ENCODE measurements around the gene CELSR1. TPM values are rescaled to one million over a fixed set of nuclear protein-coding genes. Genes with fewer than 3 reads are reported as not detected.

Gene CELSR1
- total and polyA plus RNA-seq, 2 donors (not counting 1 experiment from before 2014, with no cell fraction given): 0.07 to 1.8 TPM

GRCh38 chr22:46547179-46547882, 9.9 kb upstream of the CELSR1 start:
- H3K79me2 ChIP-seq (ENCODE audit: control insufficient read depth, insufficient read depth, low read length): no peaks in the 10 kb centered on the region
- H3K4me1 ChIP-seq (ENCODE audit: control insufficient read depth, extremely low read depth, insufficient read depth, low read length): peaks cover 23% of the 10 kb centered on the region
- no peak overlapping the region for H3K4me3 ChIP-seq (replicated peaks in 1 of 4; ENCODE audit: control extremely low read depth in 1 of 4, insufficient read depth in 1 of 4, low read depth in 3 of 4, low read length in 4 of 4)
- H3K9ac ChIP-seq (ENCODE audit: insufficient read depth, low read length): no peak overlapping the region
- no peaks in the 10 kb centered on the region for H3K9me3 ChIP-seq (ENCODE audit: control insufficient read depth, insufficient read depth, low read depth, low read length)
- no peaks in the 10 kb centered on the region for H3K27me3 ChIP-seq (ENCODE audit: control insufficient read depth, insufficient read depth, low read length)
- no peaks in the 10 kb centered on the region for H4K20me1 ChIP-seq (ENCODE audit: control insufficient read depth, extremely low read depth, insufficient read depth, low read length)
- H3K27ac ChIP-seq (ENCODE audit: insufficient read depth, low read length): peak overlapping the region; percentile 89
- peak; percentile 64 to 89 for DNase-seq (ENCODE audit: low read depth in 2 of 2)
- no peaks in the 10 kb centered on the region for H3K36me3 ChIP-seq (ENCODE audit: control insufficient read depth, insufficient read depth, low read length)
- peak overlapping the region; percentile 73 for H3K4me2 ChIP-seq (ENCODE audit: extremely low read depth, insufficient read depth, low read length)
- H2AFZ ChIP-seq (ENCODE audit: low read length): no peak overlapping the region
- TF ChIP-seq EZH2 (IDR thresholded peaks at IDR 0.05; ENCODE audit: low read length, missing control alignments) (no peak), CTCF (conservative IDR thresholded peaks at IDR 0.05 in 1 of 2, IDR thresholded peaks at IDR 0.05 in 1 of 2; ENCODE audit: low read depth in 1 of 2, low read length in 2 of 2) (no peak)

- Histone ChIP-seq H3K4me3 (replicated peaks in 1 of 4; ENCODE audit: control extremely low read depth in 1 of 4, insufficient read depth in 1 of 4, low read depth in 3 of 4, low read length in 4 of 4) (no peak overlapping the region), H3K4me2 (ENCODE audit: extremely low read depth, insufficient read depth, low read length) (peak overlapping the region; percentile 17), H3K9me3 (ENCODE audit: control insufficient read depth, insufficient read depth, low read depth, low read length) (no peaks in the 10 kb centered on the region), H3K9ac (ENCODE audit: insufficient read depth, low read length) (no peak overlapping the region), H4K20me1 (ENCODE audit: control insufficient read depth, extremely low read depth, insufficient read depth, low read length) (no peaks in the 10 kb centered on the region), H2AFZ (ENCODE audit: low read length) (no peak overlapping the region), H3K27me3 (ENCODE audit: control insufficient read depth, insufficient read depth, low read length) (no peaks in the 10 kb centered on the region), H3K4me1 (ENCODE audit: control insufficient read depth, extremely low read depth, insufficient read depth, low read length) (peaks cover 23% of the 10 kb centered on the region), H3K79me2 (ENCODE audit: control insufficient read depth, insufficient read depth, low read length) (no peaks in the 10 kb centered on the region), H3K36me3 (ENCODE audit: control insufficient read depth, insufficient read depth, low read length) (no peaks in the 10 kb centered on the region), H3K27ac (ENCODE audit: insufficient read depth, low read length) (peak overlapping the region; percentile 89)
- TF ChIP-seq EZH2 (IDR thresholded peaks at IDR 0.05; ENCODE audit: low read length, missing control alignments) (no peak), CTCF (conservative IDR thresholded peaks at IDR 0.05 in 1 of 2, IDR thresholded peaks at IDR 0.05 in 1 of 2; ENCODE audit: low read depth in 1 of 2, low read length in 2 of 2) (no peak)
- peak; percentile 39 to 79 for DNase-seq (ENCODE audit: low read depth in 2 of 2)
Measured at GRCh38 chr22:46546466-46547178, 9.2 kb upstream of the CELSR1 start.

GRCh38 chr22:46545086-46545792, 7.8 kb upstream of the CELSR1 start:
- H2AFZ ChIP-seq (ENCODE audit: low read length): no peak overlapping the region
- H3K4me1 ChIP-seq (ENCODE audit: control insufficient read depth, extremely low read depth, insufficient read depth, low read length): peaks cover 23% of the 10 kb centered on the region
- H3K4me3 ChIP-seq (replicated peaks in 1 of 4; ENCODE audit: control extremely low read depth in 1 of 4, insufficient read depth in 1 of 4, low read depth in 3 of 4, low read length in 4 of 4): no peak overlapping the region
- no peaks in the 10 kb centered on the region for H3K79me2 ChIP-seq (ENCODE audit: control insufficient read depth, insufficient read depth, low read length)
- TF ChIP-seq EZH2 (IDR thresholded peaks at IDR 0.05; ENCODE audit: low read length, missing control alignments): no peak
- TF ChIP-seq CTCF (conservative IDR thresholded peaks at IDR 0.05 in 1 of 2, IDR thresholded peaks at IDR 0.05 in 1 of 2; ENCODE audit: low read depth in 1 of 2, low read length in 2 of 2): no peak
- no peak overlapping the region for H3K9ac ChIP-seq (ENCODE audit: insufficient read depth, low read length)
- DNase-seq (ENCODE audit: low read depth in 2 of 2): no peak
- H3K9me3 ChIP-seq (ENCODE audit: control insufficient read depth, insufficient read depth, low read depth, low read length): no peaks in the 10 kb centered on the region
- no peaks in the 10 kb centered on the region for H3K36me3 ChIP-seq (ENCODE audit: control insufficient read depth, insufficient read depth, low read length)
- no peaks in the 10 kb centered on the region for H4K20me1 ChIP-seq (ENCODE audit: control insufficient read depth, extremely low read depth, insufficient read depth, low read length)
- no peak overlapping the region for H3K27ac ChIP-seq (ENCODE audit: insufficient read depth, low read length)
- H3K27me3 ChIP-seq (ENCODE audit: control insufficient read depth, insufficient read depth, low read length): no peaks in the 10 kb centered on the region
- no peak overlapping the region for H3K4me2 ChIP-seq (ENCODE audit: extremely low read depth, insufficient read depth, low read length)
